Omental fat pad (tissue), 4 donors: ENCODE measurements around the gene DNAAF5. TPM values are rescaled to one million over a fixed set of nuclear protein-coding genes. Genes with fewer than 3 reads are reported as not detected.
A peak's percentile ranks its signal among the peaks of the same experiment; 100 is the strongest.

Experiments used
- ATAC-seq: fragments of 150-250 bp; one replicate; pipeline ENCODE4 v1.9.1; 2016; ENCODE audit warnings: mild to moderate bottlenecking, moderate library complexity; ENCODE audit not compliant: low FRiP score
- DNase-seq: peaks from one replicate; pipeline ENCODE4 v3.0.0-alpha.2; 2019; ENCODE audit warnings: low spot score
- total RNA-seq, 4 donors: library from RNA; depleted of rRNA; stranded (reverse); fragments of >200 nt; gene quantifications; one replicate each; pipeline ENCODE4 v1.1.0, GENCODE V29; 2016
- TF ChIP-seq, protein P1 (sequence below), 3 donors: fragments of 450-650 bp; IDR thresholded peaks; one replicate each; pipeline ENCODE4 v1.5.1; 2016 to 2017; ENCODE audit warnings: antibody characterized with exemption in 3 of 3, mild to moderate bottlenecking in 3 of 3, moderate library complexity in 2 of 3

DNAAF5 gene
- total RNA-seq, 4 donors from 2014 or later: 15.7 to 27.1 (median 25.1) TPM

DNA sequence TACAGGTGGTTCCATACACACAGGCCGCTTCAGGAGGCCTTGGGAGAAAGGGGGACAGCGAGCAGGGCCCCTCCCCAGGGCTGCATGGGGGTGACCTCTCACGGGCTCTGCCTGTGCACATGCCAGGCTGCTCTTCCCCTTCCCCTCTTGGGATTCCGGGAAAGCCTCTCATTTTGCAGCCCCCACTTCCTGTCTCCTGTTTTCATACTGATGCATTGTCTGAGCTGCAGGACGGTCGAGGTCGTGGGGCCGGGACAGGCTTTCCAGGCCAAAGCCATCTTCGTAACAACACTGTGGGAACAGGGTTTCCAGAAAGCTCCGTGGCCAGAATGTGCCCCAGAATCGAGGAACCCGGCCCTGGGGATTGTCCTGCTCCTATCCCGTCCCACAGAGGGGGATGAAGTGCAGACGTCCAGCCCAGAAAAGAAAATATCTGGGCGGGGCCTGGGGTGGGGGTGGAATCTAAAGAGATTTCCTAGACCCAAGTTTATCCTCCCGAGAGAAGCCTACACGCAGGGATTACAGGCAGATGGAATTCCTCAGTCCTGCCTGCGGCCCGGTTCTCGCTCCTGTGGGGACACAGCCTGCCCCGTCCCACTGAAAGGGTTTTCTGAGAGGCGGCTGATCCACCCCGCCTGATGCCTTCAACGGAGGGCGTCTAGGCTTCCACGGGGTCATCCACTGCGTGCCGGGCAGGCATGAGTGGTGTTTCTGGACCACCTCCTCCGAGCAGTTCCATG lies 29.5 kb upstream of the DNAAF5 start:
- TF ChIP-seq, protein P1, sequence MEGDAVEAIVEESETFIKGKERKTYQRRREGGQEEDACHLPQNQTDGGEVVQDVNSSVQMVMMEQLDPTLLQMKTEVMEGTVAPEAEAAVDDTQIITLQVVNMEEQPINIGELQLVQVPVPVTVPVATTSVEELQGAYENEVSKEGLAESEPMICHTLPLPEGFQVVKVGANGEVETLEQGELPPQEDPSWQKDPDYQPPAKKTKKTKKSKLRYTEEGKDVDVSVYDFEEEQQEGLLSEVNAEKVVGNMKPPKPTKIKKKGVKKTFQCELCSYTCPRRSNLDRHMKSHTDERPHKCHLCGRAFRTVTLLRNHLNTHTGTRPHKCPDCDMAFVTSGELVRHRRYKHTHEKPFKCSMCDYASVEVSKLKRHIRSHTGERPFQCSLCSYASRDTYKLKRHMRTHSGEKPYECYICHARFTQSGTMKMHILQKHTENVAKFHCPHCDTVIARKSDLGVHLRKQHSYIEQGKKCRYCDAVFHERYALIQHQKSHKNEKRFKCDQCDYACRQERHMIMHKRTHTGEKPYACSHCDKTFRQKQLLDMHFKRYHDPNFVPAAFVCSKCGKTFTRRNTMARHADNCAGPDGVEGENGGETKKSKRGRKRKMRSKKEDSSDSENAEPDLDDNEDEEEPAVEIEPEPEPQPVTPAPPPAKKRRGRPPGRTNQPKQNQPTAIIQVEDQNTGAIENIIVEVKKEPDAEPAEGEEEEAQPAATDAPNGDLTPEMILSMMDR (IDR thresholded peaks at IDR 0.05): no peak
- DNase-seq (no peak), ATAC-seq (no peak)

DNA sequence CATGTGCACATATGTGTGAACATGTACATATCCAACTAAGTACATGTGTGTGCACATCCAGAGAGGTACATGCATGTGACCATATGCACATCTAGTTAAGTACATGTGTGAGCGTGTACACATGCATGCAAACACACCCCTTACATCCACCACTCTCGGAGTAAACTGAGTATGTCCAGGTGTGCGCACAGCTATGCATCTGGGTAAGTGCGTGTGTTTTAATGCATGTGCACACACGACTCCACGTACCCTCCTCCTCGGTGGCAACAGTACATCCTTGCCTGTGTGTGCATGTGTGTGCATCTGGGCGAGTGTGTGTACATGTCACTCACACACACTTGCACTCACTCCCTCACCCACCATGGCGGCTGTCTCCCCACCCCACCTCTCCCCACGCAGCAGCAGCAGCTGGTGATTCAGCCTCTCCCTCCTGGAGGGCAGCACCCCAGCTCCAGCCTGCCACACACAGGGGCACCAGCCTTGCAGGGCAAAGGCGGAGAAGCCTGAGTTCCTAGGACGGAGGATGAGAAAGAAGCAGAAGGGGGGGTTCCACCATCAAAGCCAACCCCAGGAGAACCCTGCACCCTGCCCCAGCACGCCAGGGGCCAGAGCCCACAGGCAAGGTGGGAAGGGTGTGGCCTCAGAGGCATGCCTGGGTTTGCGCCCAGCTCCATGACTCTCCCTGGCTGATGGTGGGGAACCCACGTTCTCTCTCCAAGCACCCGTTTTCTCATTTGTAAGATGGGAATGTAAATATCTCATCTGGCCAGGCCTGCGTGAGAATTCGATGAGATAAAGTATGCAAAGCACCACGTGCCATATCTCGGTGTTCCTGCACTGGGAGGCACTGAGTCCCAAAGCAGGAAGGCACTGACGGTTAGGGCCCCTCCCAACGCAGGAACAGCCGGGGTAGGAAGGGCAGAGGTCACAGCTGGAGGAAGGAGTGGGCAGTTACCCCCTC lies 27.7 kb upstream of the DNAAF5 start:
- DNase-seq: no peak
- TF ChIP-seq, protein P1 (IDR thresholded peaks at IDR 0.05): no peak
- peak; percentile 48 for ATAC-seq

DNA sequence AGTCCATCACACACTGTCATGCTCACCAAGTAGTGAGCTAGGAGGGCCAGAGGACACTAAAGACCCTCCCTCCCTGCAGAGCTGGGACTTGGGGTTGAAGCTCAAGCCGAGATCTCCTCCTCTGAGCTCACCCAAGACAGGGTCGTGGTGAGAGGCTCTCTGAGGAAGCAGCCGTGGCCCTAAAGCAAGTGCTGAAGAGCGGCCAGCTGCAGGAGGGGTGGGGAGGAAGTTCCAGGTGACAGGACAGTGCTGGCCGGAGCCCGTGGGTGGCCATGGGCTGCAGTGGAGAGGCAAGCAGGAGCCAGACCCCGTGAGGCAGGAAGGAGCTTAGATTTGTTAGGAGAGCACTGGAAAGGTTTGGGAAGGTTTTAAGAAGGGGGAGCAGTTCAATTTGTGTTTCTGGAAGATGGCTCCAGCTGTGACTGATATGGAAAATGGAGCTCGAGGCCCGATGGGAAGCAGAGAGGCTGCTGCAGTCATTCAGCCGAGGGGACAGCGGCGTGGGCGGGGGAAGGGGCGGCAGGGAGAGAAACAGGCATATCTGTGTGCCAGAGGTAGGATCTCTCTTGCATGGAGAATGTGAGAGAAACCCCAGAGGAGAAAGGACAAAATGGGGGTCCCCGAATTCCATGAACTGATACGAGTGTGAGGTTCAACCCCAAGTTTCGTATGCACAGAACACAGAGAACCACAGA lies 26.9 kb upstream of the DNAAF5 start:
- TF ChIP-seq, protein P1 (IDR thresholded peaks at IDR 0.05): no peak
- ATAC-seq (no peak), DNase-seq (no peak)

DNA sequence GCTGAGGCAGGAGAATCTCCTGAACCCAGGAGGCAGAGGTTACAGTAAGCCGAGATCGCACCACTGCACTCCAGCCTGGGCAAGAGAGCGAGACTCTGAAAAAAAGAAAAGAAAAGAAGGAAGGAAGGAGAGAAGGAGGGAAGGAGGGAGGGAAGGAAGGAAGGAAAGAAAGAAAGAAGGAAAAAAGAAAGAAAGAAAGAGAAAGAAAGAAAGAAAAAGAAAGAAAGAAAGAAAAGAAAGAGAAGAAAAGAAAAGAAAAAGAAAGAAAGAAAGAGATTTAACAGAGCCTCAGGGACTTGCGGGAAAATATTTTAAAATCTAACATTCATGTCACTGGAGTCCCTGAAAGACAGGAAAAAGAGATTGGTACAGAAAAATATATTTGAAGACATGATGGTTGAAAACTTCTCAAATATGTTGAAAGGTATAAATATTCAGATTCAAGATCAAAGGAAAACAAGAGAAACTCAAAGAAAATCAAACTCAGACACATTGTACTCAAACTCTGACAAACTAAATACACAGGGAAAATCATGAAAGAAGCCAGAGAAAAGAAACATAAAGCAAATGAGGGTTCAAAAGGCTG lies 25.3 kb upstream of the DNAAF5 start:
- no peak for ATAC-seq
- TF ChIP-seq, protein P1 (IDR thresholded peaks at IDR 0.05): no peak
- no peak for DNase-seq

DNA sequence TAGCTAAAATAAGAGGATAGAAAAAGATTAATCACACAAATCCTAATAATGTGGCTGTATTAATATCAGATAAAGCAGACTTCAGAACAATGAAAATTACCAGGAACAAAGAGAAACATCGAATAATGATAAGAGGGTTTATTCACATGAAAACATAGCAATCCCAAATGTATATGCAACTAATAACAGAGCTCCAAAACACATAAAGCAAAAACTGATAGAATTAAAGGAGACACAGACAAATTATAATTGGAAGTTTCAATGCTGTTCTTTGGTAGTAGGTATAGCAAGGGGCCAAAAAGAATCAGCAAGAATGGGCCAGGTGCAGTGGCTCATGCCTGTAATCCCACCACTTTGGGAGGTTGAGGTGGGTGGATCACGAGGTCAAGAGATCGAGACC lies 23.4 kb upstream of the DNAAF5 start:
- no peak for DNase-seq
- ATAC-seq: no peak

DNA sequence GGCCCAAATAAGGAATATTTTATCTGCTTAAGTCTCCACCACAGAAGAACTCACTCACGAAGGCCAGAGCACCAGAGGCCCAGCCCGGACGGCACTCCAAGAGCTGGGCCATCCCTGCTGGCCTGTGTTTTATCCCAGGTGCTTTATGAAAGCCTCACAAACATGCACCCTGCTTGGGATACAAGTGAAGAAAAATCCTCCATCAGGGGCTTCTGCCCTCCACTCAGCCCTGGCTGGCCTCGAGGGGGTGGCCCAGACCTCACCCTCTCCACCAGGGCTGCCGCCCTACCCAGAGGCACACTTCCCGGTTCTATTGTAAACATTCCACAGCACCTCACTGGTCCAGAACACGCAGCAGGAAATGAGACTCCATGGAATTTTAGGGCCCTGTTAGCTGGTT lies 19.8 kb upstream of the DNAAF5 start:
- DNase-seq (no peak), ATAC-seq (no peak)
- TF ChIP-seq, protein P1 (IDR thresholded peaks at IDR 0.05): no peak

More for the DNA sequence above, 23.4 kb upstream of the DNAAF5 start:
- TF ChIP-seq, protein P1 (IDR thresholded peaks at IDR 0.05): no peak
